ENCODE results near the gene CEP128.

CEP128 gene

GRCh38 chr14:80941241-80942185, at the start of gene CEP128:
CEP128 (minus strand) TSS chr14:80941738.
- peak; percentile 97 for DNase-seq
- Histone ChIP-seq H3K9me3 (no peaks in the 10 kb centered on the region), H3K4me1 (peaks cover 0 to 12% (median 6%) of the 10 kb centered on the region in 4 donors), H3K4me3 (peak within 1 kb of the TSS; percentile 73 to 89), H3K27me3 (peaks cover 0 to 15% of the 10 kb centered on the region in 2 donors), H3K36me3 (no peaks in the 10 kb centered on the region), H3K27ac (peak within 1 kb of the TSS; percentile 53 to 67)
- no peak for TF ChIP-seq CTCF (IDR thresholded peaks at IDR 0.05)
- intact Hi-C loops (cut with DNase I; ENCODE audit: low total_unique reads), result no loop called here

- intact Hi-C loops (cut with DNase I; ENCODE audit: low total_unique reads), result loop anchor here (5.0 kb wide), 2 partner anchors 37 to 183 kb away; no protein-coding TSS in a partner anchor
- H3K27ac ChIP-seq, result no peak overlapping the region
- TF ChIP-seq CTCF (IDR thresholded peaks at IDR 0.05), result no peak
- H3K4me3 ChIP-seq, result no peak overlapping the region
- peaks cover 0 to 16% of the 10 kb centered on the region in 2 donors for H3K27me3 ChIP-seq
- no peaks in the 10 kb centered on the region for H3K9me3 ChIP-seq
- no peaks in the 10 kb centered on the region for H3K36me3 ChIP-seq
- DNase-seq, result no peak
- H3K4me1 ChIP-seq, result no peaks in the 10 kb centered on the region
Observed at GRCh38 chr14:80988735-80989429, 47.3 kb upstream of the CEP128 start.

GRCh38 chr14:80988192-80988591, 46.7 kb upstream of the CEP128 start:
- intact Hi-C loops (cut with DNase I; ENCODE audit: low total_unique reads), result loop anchor here (5.0 kb wide), 2 partner anchors 36 to 184 kb away; no protein-coding TSS in a partner anchor
- Histone ChIP-seq H3K36me3 (no peaks in the 10 kb centered on the region), H3K4me1 (no peaks in the 10 kb centered on the region), H3K27ac (no peak overlapping the region), H3K27me3 (peaks cover 0 to 16% of the 10 kb centered on the region in 2 donors), H3K9me3 (no peaks in the 10 kb centered on the region), H3K4me3 (no peak overlapping the region)
- TF ChIP-seq CTCF (IDR thresholded peaks at IDR 0.05), result no peak
- no peak for DNase-seq

GRCh38 chr14:80987235-80988032, 45.9 kb upstream of the CEP128 start:
- Histone ChIP-seq H3K4me1 (peaks cover 0 to 3% (median 0%) of the 10 kb centered on the region in 4 donors), H3K27ac (no peak overlapping the region)
- DNase-seq, result peak; percentile 64 to 67

More at GRCh38 chr14:80987235-80988032, 45.9 kb upstream of the CEP128 start:
- intact Hi-C loops (cut with DNase I; ENCODE audit: low total_unique reads), result loop anchor here (5.0 kb wide), 2 partner anchors 35 to 185 kb away; no protein-coding TSS in a partner anchor
- Histone ChIP-seq H3K4me3 (no peak overlapping the region), H3K27me3 (peaks cover 0 to 16% of the 10 kb centered on the region in 2 donors), H3K36me3 (no peaks in the 10 kb centered on the region), H3K9me3 (no peaks in the 10 kb centered on the region)
- TF ChIP-seq CTCF (IDR thresholded peaks at IDR 0.05), result peak; percentile 90 to 92

Measured in tibial artery (tissue), 4 donors.